Transverse colon (tissue), 4 donors: ENCODE data around the gene DPH5.

Experiments used
- POLR2A ChIP-seq: fragments of 450-650 bp; IDR thresholded peaks from one replicate; pipeline ENCODE4 v1.6.1; 2016; ENCODE audit warnings: antibody characterized with exemption, mild to moderate bottlenecking, moderate library complexity
- POLR2AphosphoS5 ChIP-seq, 3 donors: sonication (generic); formaldehyde crosslinking; IDR thresholded peaks; one replicate each; pipeline ENCODE4 v1.6.1; 2016; ENCODE audit warnings: antibody characterized with exemption in 3 of 3
- TF ChIP-seq, protein P1 (sequence below), 5 experiments: fragments of 200-600 bp in 3 of 5; fragments of 450-650 bp in 2 of 5; sonication (generic) in 3 of 5; IDR thresholded peaks; 1 replicate in 2 of 5; 2 replicates in 3 of 5; pipeline ENCODE4 v1.5.1; 2016 to 2017; ENCODE audit warnings: antibody characterized with exemption in 5 of 5, inconsistent platforms in 3 of 5, mild to moderate bottlenecking in 2 of 5, moderate library complexity in 1 of 5

DNA sequence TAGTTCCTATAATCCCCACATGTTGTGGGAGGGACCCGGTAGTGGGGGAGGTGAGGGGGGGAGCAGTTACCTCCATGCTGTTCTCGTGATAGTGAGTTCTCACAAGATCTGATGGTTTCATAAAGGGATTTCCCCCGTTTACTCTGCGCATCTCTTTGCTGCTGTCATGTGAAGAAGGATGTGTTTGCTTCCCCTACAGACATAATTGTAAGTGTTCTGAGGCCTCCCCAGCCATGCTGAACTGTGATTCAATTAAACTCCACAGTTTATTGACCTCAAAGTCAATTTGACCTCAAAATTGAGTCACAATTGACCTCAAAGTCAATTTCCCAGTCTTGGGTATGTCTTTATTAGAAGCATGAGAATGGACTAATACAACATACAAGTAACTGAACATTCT is 19.7 kb downstream of the DPH5 start:
- TF ChIP-seq, protein P1, sequence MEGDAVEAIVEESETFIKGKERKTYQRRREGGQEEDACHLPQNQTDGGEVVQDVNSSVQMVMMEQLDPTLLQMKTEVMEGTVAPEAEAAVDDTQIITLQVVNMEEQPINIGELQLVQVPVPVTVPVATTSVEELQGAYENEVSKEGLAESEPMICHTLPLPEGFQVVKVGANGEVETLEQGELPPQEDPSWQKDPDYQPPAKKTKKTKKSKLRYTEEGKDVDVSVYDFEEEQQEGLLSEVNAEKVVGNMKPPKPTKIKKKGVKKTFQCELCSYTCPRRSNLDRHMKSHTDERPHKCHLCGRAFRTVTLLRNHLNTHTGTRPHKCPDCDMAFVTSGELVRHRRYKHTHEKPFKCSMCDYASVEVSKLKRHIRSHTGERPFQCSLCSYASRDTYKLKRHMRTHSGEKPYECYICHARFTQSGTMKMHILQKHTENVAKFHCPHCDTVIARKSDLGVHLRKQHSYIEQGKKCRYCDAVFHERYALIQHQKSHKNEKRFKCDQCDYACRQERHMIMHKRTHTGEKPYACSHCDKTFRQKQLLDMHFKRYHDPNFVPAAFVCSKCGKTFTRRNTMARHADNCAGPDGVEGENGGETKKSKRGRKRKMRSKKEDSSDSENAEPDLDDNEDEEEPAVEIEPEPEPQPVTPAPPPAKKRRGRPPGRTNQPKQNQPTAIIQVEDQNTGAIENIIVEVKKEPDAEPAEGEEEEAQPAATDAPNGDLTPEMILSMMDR (IDR thresholded peaks at IDR 0.05), result no peak
- TF ChIP-seq POLR2A (no peak), POLR2AphosphoS5 (IDR thresholded peaks at IDR 0.05) (no peak)
